NT2/D1 (cell line): ENCODE measurements around the gene SDHAF1.

Experiments
- SUZ12 ChIP-seq: IDR thresholded peaks from 2 replicates; pipeline ENCODE4 v1.6.1; 2011; ENCODE audit not compliant: insufficient read length, insufficient read depth; ENCODE audit errors: extremely low read depth
- YY1 ChIP-seq: IDR thresholded peaks from 2 replicates; pipeline ENCODE4 v1.6.1; 2011; ENCODE audit not compliant: insufficient read length, insufficient read depth

- TF ChIP-seq SUZ12 (no peak), YY1 (no peak)
These were observed 6.6 kb downstream of the SDHAF1 start for GRCh38 chr19:36001605-36002004.
